ENCODE data around the gene LPIN1. TPM values are rescaled to one million over a fixed set of nuclear protein-coding genes. Genes with fewer than 3 reads are reported as not detected.

The LPIN1 gene
- total and polyA plus RNA-seq, 2 of the 8 experiments (the other 6 are each of a cell fraction or from before 2014, with no cell fraction given), result 4.3 to 9.8 TPM

GRCh38 chr2:11866358-11867335, 120.2 kb downstream of the LPIN1 start:
- Histone ChIP-seq H3K79me2 (ENCODE audit: control insufficient read depth in 1 of 2, insufficient read depth in 2 of 2, low read length in 2 of 2) (no peaks in the 10 kb centered on the region), H3K4ac (replicated peaks; ENCODE audit: insufficient read length, low read depth, low read length) (no peak overlapping the region), H4K20me1 (replicated peaks in 1 of 2; ENCODE audit: control insufficient read depth in 1 of 2, insufficient read depth in 2 of 2, low read length in 2 of 2) (no peaks in the 10 kb centered on the region), H2BK12ac (ENCODE audit: low read depth, low read length) (no peak overlapping the region), H3K9me3 (ENCODE audit: insufficient read depth in 2 of 2, low read depth in 1 of 2, low read length in 1 of 2) (no peaks in the 10 kb centered on the region), H4K8ac (ENCODE audit: extremely low read depth, insufficient read depth, low read length) (no peak overlapping the region), H4K5ac (ENCODE audit: insufficient read length, low read depth, low read length) (no peak overlapping the region), H3K14ac (ENCODE audit: insufficient read length) (no peak overlapping the region), H3K18ac (ENCODE audit: extremely low read depth, low read length) (no peak overlapping the region), H3K36me3 (ENCODE audit: control insufficient read depth in 2 of 4, insufficient read depth in 4 of 4, low read length in 3 of 4) (no peaks in the 10 kb centered on the region), H3K27me3 (replicated peaks in 1 of 4; ENCODE audit: control insufficient read depth in 3 of 4, extremely low read depth in 1 of 4, insufficient read depth in 3 of 4, low read length in 3 of 4) (no peaks in the 10 kb centered on the region), H3K56ac (replicated peaks; ENCODE audit: insufficient read length, low read depth, low read length) (no peak overlapping the region), H2AK5ac (ENCODE audit: low read depth, low read length) (no peak overlapping the region), H3K4me3 (ENCODE audit: extremely low read depth in 1 of 4, insufficient read depth in 2 of 4, low read depth in 3 of 4, low read length in 4 of 4) (no peak overlapping the region), H2AFZ (ENCODE audit: low read length) (no peak overlapping the region), H3K27ac (ENCODE audit: low read depth, low read length) (no peak overlapping the region), H3K9ac (replicated peaks in 1 of 4; ENCODE audit: extremely low read depth in 1 of 4, low read depth in 3 of 4, low read length in 3 of 4) (no peak overlapping the region), H3K79me1 (ENCODE audit: low read depth, low read length) (no peaks in the 10 kb centered on the region), H2BK120ac (replicated peaks; ENCODE audit: low read depth, low read length) (no peak overlapping the region), H3K23me2 (ENCODE audit: low read depth, low read length) (no peaks in the 10 kb centered on the region; the same call in 1 of the 2 replicates), H2BK15ac (ENCODE audit: low read length) (no peak overlapping the region), H3K4me1 (replicated peaks in 1 of 4; ENCODE audit: control insufficient read depth in 3 of 4, insufficient read depth in 4 of 4, low read length in 3 of 4) (peaks cover 0 to 10% (median 3%) of the 10 kb centered on the region in 4 experiments; a peak in 6 of 7 replicates), H2BK5ac (ENCODE audit: low read depth, low read length) (no peak overlapping the region), H2BK20ac (ENCODE audit: low read length) (no peak overlapping the region; the same call in 1 of the 2 replicates), H3K23ac (ENCODE audit: insufficient read length) (no peak overlapping the region), H3K4me2 (ENCODE audit: insufficient read depth in 1 of 2, low read depth in 2 of 2, low read length in 2 of 2) (no peak overlapping the region), H4K91ac (replicated peaks; ENCODE audit: insufficient read length, low read length) (no peak overlapping the region)
- DNase-seq (ENCODE audit: low read depth in 1 of 2, low spot score in 2 of 2) (peak in 1 of 2 experiments; percentile 14), FAIRE-seq (no peak)
- POLR2A ChIA-PET (ENCODE audit: partially characterized antibody), result no interaction called here
- WGBS, 2 experiments (ENCODE audit: extremely low coverage in 1 of 2, insufficient coverage in 1 of 2, insufficient read length in 1 of 2, insufficient replicate concordance in 2 of 2, low coverage in 1 of 2, low lambda C conversion rate in 2 of 2, missing lambda C conversion rate in 1 of 2), result 83% methylated on average over 12 of the region's 12 CpGs; no CpG with 5 or more reads in 1 of the 2 experiments
- CTCF ChIA-PET (ENCODE audit: partially characterized antibody), result interaction anchor here (1.0 to 1.1 kb wide), 4 partner anchors 24 to 179 kb away, joined by 3 read pairs; no protein-coding TSS in a partner anchor
- no peak for TF ChIP-seq SIRT6 (IDR thresholded peaks at IDR 0.05; ENCODE audit: low read length)
- TF ChIP-seq BRCA1 (IDR thresholded peaks at IDR 0.05; ENCODE audit: low read depth, low read length), result no peak
- TF ChIP-seq E2F6 (IDR thresholded peaks at IDR 0.05), result no peak

All from H1 (cell line).